Endothelial cell of umbilical vein (primary cell): Measurements from ENCODE around the gene SPSB1. TPM values are rescaled to one million over a fixed set of nuclear protein-coding genes. Genes with fewer than 3 reads are reported as not detected.
A peak's percentile ranks its signal among the peaks of the same experiment; 100 is the strongest.

ENCODE experiments used
- BruUV-seq: library from RNA; stranded (reverse); fragments of 400-500 nt; replicated peaks from 2 replicates; lab custom pipeline; 2021; lab: Mats Ljungman, UMichigan
- CTCF ChIA-PET: fragments of 300-600, 350-600 bp; sonication (Branson Sonifier 250); formaldehyde crosslinking; loops from one replicate; lab custom pipeline; 2021; ENCODE audit warnings: antibody characterized with exemption, inconsistent platforms; lab: Charles Lee
- POLR2A ChIA-PET: fragments of 300-600, 350-600 bp; sonication (Branson Sonifier 250); formaldehyde crosslinking; loops from one replicate; lab custom pipeline; 2021; ENCODE audit warnings: antibody characterized with exemption, inconsistent platforms; lab: Charles Lee
- DNase-seq: peaks from one replicate; pipeline ENCODE4 v3.0.0-alpha.2; 2011; ENCODE audit warnings: low read depth, low spot score
- FAIRE-seq: peaks from 2 replicates; lab custom pipeline; 2011; peaks lifted over from hg19 to GRCh38; lab: Jason Lieb, UNC
- H2AFZ ChIP-seq: 2 replicates; pipeline ENCODE4 v1.6.0; 2012; ENCODE audit warnings: low read depth, low read length, control low read depth, inconsistent platforms
- H3K27ac ChIP-seq: 2 replicates; pipeline ENCODE4 v1.5.1; 2011; ENCODE audit warnings: low read depth, mild to moderate bottlenecking, control low read depth, low read length, moderate library complexity; ENCODE audit not compliant: insufficient read depth
- H3K27me3 ChIP-seq, 2 experiments: 2 replicates each; pipeline versions ENCODE4 v1.6.0 to v1.6.1; 2011; ENCODE audit warnings: low read length in 2 of 2, mixed read lengths in 1 of 2; ENCODE audit not compliant: control insufficient read depth in 2 of 2, insufficient read depth in 2 of 2
- H3K36me3 ChIP-seq, 2 experiments: 2 replicates in 1 of 2; 3 replicates in 1 of 2; pipeline ENCODE4 v1.5.1; 2011; ENCODE audit warnings: low read length in 2 of 2, mild to moderate bottlenecking in 1 of 2, moderate library complexity in 1 of 2; ENCODE audit not compliant: control insufficient read depth in 2 of 2, insufficient read depth in 2 of 2; ENCODE audit errors: extremely low read depth in 1 of 2
- H3K4me1 ChIP-seq: 3 replicates; pipeline ENCODE4 v1.5.1; 2011; ENCODE audit warnings: mild to moderate bottlenecking, low read length; ENCODE audit not compliant: control insufficient read depth, insufficient read depth; ENCODE audit errors: extremely low read depth
- H3K4me2 ChIP-seq: 2 replicates; pipeline ENCODE4 v1.6.1; 2011; ENCODE audit warnings: low read length, control low read depth, mixed read lengths; ENCODE audit not compliant: insufficient read depth
- H3K4me3 ChIP-seq, 3 experiments: fragments of 200-600 bp in 1 of 3; sonication (generic), shearing (Covaris generic) in 1 of 3; replicated peaks in 1 of 3; 2 replicates each; pipeline ENCODE4 v1.5.1; 2011 to 2016; ENCODE audit warnings: control low read depth in 3 of 3, low read length in 3 of 3, mild to moderate bottlenecking in 2 of 3, inconsistent platforms in 1 of 3, low read depth in 1 of 3, moderate library complexity in 1 of 3; ENCODE audit not compliant: insufficient read depth in 1 of 3
- H3K79me2 ChIP-seq: 2 replicates; pipeline ENCODE4 v1.6.0; 2012; ENCODE audit warnings: low read length, inconsistent platforms; ENCODE audit not compliant: control insufficient read depth, insufficient read depth
- H3K9ac ChIP-seq: replicated peaks from 2 replicates; pipeline ENCODE3; 2011; ENCODE audit warnings: low read length, control low read depth; ENCODE audit not compliant: insufficient read depth; ENCODE audit errors: extremely low read depth
- H3K9me1 ChIP-seq: replicated peaks from 3 replicates; pipeline ENCODE4 v1.6.0; 2011; ENCODE audit warnings: mild to moderate bottlenecking, low read length; ENCODE audit not compliant: control insufficient read depth, insufficient read depth; ENCODE audit errors: extremely low read depth
- H3K9me3 ChIP-seq: replicated peaks from 2 replicates; pipeline ENCODE4 v1.5.1; 2012; ENCODE audit warnings: low read length, inconsistent platforms; ENCODE audit not compliant: control insufficient read depth, insufficient read depth
- H4K20me1 ChIP-seq: replicated peaks from 2 replicates; pipeline ENCODE3; 2011; ENCODE audit warnings: mild to moderate bottlenecking, low read length; ENCODE audit not compliant: control insufficient read depth, insufficient read depth; ENCODE audit errors: extremely low read depth
- FOS ChIP-seq: IDR thresholded peaks from 2 replicates; pipeline ENCODE4 v1.6.1; 2011; ENCODE audit warnings: mild to moderate bottlenecking, low read length, moderate library complexity, borderline replicate concordance; ENCODE audit not compliant: insufficient read depth
- GATA2 ChIP-seq: IDR thresholded peaks from 2 replicates; pipeline ENCODE4 v1.7.0; 2011; ENCODE audit warnings: low read depth, mild to moderate bottlenecking, moderate library complexity, mixed read lengths, low read length; ENCODE audit not compliant: insufficient read length, insufficient read depth
- JUN ChIP-seq: IDR thresholded peaks from 2 replicates; pipeline ENCODE4 v1.6.1; 2011; ENCODE audit warnings: borderline replicate concordance, low read depth; ENCODE audit not compliant: insufficient read length, insufficient read depth
- MYC ChIP-seq: IDR thresholded peaks from one replicate; pipeline ENCODE4 v1.6.1; 2011; ENCODE audit warnings: mild to moderate bottlenecking, low read depth, low read length
- POLR2A ChIP-seq: IDR thresholded peaks from 2 replicates; pipeline ENCODE4 v1.6.1; 2012; ENCODE audit warnings: low read depth, mild to moderate bottlenecking, control low read depth, low read length
- POLR2AphosphoS5 ChIP-seq: IDR thresholded peaks from 2 replicates; pipeline ENCODE4 v1.6.1; 2012; ENCODE audit warnings: low read depth, mild to moderate bottlenecking, control low read depth, low read length, moderate library complexity; ENCODE audit not compliant: insufficient read depth
- dilution Hi-C: fragments of 300-500 bp; cut with MboI; formaldehyde crosslinking; loops from one replicate; pipeline ENCODE4 v1.15.0; 2019; ENCODE audit warnings: low sequenced_read_pairs; ENCODE audit not compliant: extremely low pct_ligation_motif_present
- intact Hi-C: fragments of 100-400 bp; cut with micrococcal nuclease; formaldehyde crosslinking; loops from one replicate; pipeline ENCODE4 v1.10.0; 2022
- polyA plus RNA-seq, 4 experiments: library from polyadenylated mRNA; depleted of rRNA in 3 of 4; stranded (reverse) in 3 of 4; unstranded in 1 of 4; fragments of >200 nt; gene quantifications; 2 replicates each; pipeline versions ENCODE4 v1.2.1 to v1.2.3, GENCODE V29; 2011 to 2012; ENCODE audit warnings: missing spikeins in 1 of 4
- total RNA-seq: library from RNA; stranded (reverse); gene quantifications from 2 replicates; pipeline ENCODE4 v1.2.3, GENCODE V29; 2021
- TF ChIP-seq, protein P1 (sequence below), 2 donors: IDR thresholded peaks; 1 replicate in 1 of 2; 2 replicates in 1 of 2; pipeline ENCODE4 v1.5.1; 2011; ENCODE audit warnings: low read length in 2 of 2, mild to moderate bottlenecking in 2 of 2, moderate library complexity in 2 of 2, control low read depth in 1 of 2, inconsistent platforms in 1 of 2, low read depth in 1 of 2; ENCODE audit not compliant: insufficient read depth in 1 of 2; ENCODE audit errors: extremely low read depth in 1 of 2

Gene SPSB1
- total and polyA plus RNA-seq, 2 donors (not counting 3 experiments of a cell fraction or from before 2014, with no cell fraction given) = 41.9 to 61.2 TPM

DNA sequence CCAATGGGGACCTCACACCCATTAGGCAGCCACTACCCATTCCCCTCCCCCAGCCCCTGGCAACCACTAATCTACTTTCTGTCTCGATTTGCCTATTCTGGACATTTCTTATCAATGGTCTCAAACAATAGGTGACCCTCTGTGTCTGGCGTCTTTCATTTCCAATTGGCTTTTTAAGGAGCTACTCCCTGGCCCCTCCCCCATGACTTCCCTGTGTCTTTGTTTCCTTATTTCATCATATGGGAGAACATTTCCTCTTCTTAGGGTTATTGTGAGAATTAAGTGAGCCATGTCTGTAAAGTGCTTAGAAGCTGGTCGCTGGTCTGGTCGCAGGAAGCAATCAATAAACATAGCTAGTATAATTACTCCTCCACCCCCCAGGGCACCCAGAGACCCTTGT is 80.9 kb downstream of the SPSB1 start:
- dilution Hi-C loops = no loop called here
- no peak overlapping the region for H3K4me3 ChIP-seq
- POLR2A ChIA-PET = interaction anchor here (0.6 kb wide), 1 partner anchor 15 kb away, joined by 3 read pairs; no protein-coding TSS in a partner anchor
- no peak overlapping the region for H3K4me2 ChIP-seq
- H3K9ac ChIP-seq = no peak overlapping the region
- no peaks in the 10 kb centered on the region for H3K9me1 ChIP-seq
- peak overlapping the region; percentile 40 for H3K27ac ChIP-seq
- peaks cover 3 to 12% of the 10 kb centered on the region in 2 experiments for H3K36me3 ChIP-seq
- TF ChIP-seq MYC (no peak), POLR2AphosphoS5 (no peak)
- H3K4me1 ChIP-seq = peaks cover 38% of the 10 kb centered on the region
- no peaks in the 10 kb centered on the region for H4K20me1 ChIP-seq
- no peak overlapping the region for H2AFZ ChIP-seq
- intact Hi-C loops = no loop called here
- peak; percentile 78 for DNase-seq
- CTCF ChIA-PET = interaction anchor here (0.8 to 3.8 kb wide), 7 partner anchors 11 to 117 kb away, joined by 3 to 37 read pairs (median 4); no protein-coding TSS in a partner anchor
- peak; percentile 84 for FAIRE-seq
- H3K79me2 ChIP-seq = no peaks in the 10 kb centered on the region
- no TSS peak for BruUV-seq
- no peaks in the 10 kb centered on the region for H3K27me3 ChIP-seq
- no peaks in the 10 kb centered on the region for H3K9me3 ChIP-seq

DNA sequence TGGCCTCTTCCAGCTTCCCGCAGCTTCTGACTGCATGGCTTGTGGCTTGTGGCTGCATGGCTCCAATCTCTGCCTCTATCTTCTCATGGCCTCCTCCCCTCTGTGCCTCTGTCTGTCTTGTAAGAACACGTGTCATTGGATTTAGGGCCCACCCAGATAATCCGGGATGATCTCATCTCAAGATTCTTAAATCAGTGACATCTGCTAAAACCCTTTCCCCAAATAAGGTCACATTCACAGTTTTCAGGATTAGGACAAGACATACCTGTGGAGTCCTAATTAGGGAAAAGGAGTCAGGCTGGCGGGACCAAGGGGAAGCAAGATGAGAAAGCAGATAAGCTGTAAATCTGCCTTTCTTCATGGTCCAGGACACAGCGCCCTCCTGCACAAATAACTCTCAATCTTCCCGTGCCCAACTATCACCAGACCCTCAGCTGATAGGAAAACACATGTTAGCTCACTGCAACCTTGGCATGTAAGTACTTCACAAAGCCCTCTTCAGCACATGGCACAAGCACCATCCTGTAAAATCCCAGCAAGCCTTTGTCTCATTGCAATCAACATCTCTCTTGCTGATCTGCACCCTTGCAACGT is 82.2 kb downstream of the SPSB1 start:
- Histone ChIP-seq H3K9me3 (no peaks in the 10 kb centered on the region), H4K20me1 (no peaks in the 10 kb centered on the region), H3K79me2 (no peaks in the 10 kb centered on the region), H3K4me1 (peaks cover 38% of the 10 kb centered on the region), H2AFZ (no peak overlapping the region), H3K36me3 (peaks cover 1 to 7% of the 10 kb centered on the region in 2 experiments), H3K9me1 (no peaks in the 10 kb centered on the region), H3K27ac (no peak overlapping the region), H3K27me3 (no peaks in the 10 kb centered on the region), H3K9ac (no peak overlapping the region), H3K4me3 (no peak overlapping the region), H3K4me2 (no peak overlapping the region)
- no peak for DNase-seq
- CTCF ChIA-PET = interaction anchor here (1.2 to 3.8 kb wide), 3 partner anchors 11 to 116 kb away, joined by 4 to 37 read pairs (median 4); no protein-coding TSS in a partner anchor
- dilution Hi-C loops = no loop called here
- POLR2A ChIA-PET = no interaction called here
- FAIRE-seq = no peak
- intact Hi-C loops = loop anchor here (1.0 kb wide), 1 partner anchor 81 kb away; no protein-coding TSS in a partner anchor
- TF ChIP-seq GATA2 = peak; percentile 36
- no peak for TF ChIP-seq POLR2A
- no peak for TF ChIP-seq FOS
- TF ChIP-seq JUN = no peak
- TF ChIP-seq, protein P1, sequence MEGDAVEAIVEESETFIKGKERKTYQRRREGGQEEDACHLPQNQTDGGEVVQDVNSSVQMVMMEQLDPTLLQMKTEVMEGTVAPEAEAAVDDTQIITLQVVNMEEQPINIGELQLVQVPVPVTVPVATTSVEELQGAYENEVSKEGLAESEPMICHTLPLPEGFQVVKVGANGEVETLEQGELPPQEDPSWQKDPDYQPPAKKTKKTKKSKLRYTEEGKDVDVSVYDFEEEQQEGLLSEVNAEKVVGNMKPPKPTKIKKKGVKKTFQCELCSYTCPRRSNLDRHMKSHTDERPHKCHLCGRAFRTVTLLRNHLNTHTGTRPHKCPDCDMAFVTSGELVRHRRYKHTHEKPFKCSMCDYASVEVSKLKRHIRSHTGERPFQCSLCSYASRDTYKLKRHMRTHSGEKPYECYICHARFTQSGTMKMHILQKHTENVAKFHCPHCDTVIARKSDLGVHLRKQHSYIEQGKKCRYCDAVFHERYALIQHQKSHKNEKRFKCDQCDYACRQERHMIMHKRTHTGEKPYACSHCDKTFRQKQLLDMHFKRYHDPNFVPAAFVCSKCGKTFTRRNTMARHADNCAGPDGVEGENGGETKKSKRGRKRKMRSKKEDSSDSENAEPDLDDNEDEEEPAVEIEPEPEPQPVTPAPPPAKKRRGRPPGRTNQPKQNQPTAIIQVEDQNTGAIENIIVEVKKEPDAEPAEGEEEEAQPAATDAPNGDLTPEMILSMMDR (IDR thresholded peaks at IDR 0.05; ENCODE audit: extremely low read depth in 1 of 2, insufficient read depth in 1 of 2, low read depth in 1 of 2, low read length in 2 of 2) = no peak
- BruUV-seq = no TSS peak
